ENCODE results near the gene TAB3.
"Not testable (repeated sequence)": the region's sequence is repeated elsewhere in the genome, so short reads cannot be mapped to it uniquely, and the experiment has no call there.

The TAB3 gene

GRCh38 chrX:30804462-30804861 lies 84.6 kb downstream of the TAB3 start:
- Histone ChIP-seq H3K4me1 (ENCODE audit: control insufficient read depth, insufficient read depth, low read length) (no peaks in the 10 kb centered on the region), H3K9ac (ENCODE audit: low read length) (no peak overlapping the region), H3K27me3 (ENCODE audit: control insufficient read depth, insufficient read depth, low read length) (peaks cover 3% of the 10 kb centered on the region), H3K27ac (ENCODE audit: low read depth, low read length) (no peak overlapping the region), H3K36me3 (ENCODE audit: control insufficient read depth, insufficient read depth, low read length) (no peaks in the 10 kb centered on the region), H3K4me3 (ENCODE audit: low read length) (no peak overlapping the region)

DNA sequence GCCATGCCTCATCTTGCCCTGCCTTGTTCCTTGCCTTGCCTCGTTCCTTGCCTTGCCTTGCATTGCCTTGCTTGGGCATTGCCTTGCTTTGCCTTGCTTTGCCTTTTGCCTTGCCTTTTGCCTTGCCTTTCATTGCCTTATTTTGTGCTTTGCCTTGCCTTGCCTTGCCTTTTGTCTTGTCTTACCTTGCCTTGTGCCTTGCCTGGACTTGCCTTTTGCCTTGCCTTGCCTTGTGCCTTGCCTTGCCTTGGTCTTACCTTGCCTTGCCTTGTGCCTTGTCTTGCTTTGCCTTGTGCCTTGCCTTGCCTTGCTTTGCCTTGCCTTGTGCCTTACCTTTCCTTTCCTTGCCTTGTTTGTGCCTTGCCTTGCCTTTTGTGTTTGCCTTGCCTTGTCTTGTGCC lies 88.2 kb downstream of the TAB3 start:
- H3K27me3 ChIP-seq (ENCODE audit: control insufficient read depth, insufficient read depth, low read length) = peaks cover 3% of the 10 kb centered on the region
- no peak overlapping the region for H3K27ac ChIP-seq (ENCODE audit: low read depth, low read length)
- no peak overlapping the region for H3K9ac ChIP-seq (ENCODE audit: low read length)
- no peaks in the 10 kb centered on the region for H3K36me3 ChIP-seq (ENCODE audit: control insufficient read depth, insufficient read depth, low read length)
- H3K4me1 ChIP-seq (ENCODE audit: control insufficient read depth, insufficient read depth, low read length) = no peaks in the 10 kb centered on the region
- H3K4me3 ChIP-seq (ENCODE audit: low read length) = no peak overlapping the region

DNA sequence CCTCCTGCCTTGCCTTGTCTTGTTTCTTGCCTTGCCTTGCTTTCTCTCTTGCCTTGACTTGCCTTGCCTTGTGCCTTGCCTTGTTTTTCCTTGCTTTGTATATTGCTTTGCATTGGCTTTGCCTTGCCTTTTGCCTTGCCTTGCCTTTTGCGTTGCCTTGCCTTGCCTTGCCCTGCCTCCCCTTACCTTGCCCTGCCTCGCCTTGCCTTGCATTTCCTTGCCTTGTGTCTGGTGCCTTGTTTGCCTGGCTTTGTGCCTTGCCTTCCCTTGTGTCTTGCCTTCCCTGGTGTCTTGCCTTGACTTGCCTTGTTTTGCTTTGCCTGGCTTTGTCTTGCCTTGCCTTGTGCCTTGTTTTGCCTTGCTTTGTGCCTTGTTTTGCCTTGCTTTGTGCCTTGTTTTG lies 89.7 kb downstream of the TAB3 start:
- Histone ChIP-seq H3K9ac (ENCODE audit: low read length) (no peak overlapping the region), H3K4me1 (ENCODE audit: control insufficient read depth, insufficient read depth, low read length) (no peaks in the 10 kb centered on the region), H3K27me3 (ENCODE audit: control insufficient read depth, insufficient read depth, low read length) (peaks cover under 1% of the 10 kb centered on the region), H3K27ac (ENCODE audit: low read depth, low read length) (no peak overlapping the region), H3K36me3 (ENCODE audit: control insufficient read depth, insufficient read depth, low read length) (no peaks in the 10 kb centered on the region), H3K4me3 (ENCODE audit: low read length) (no peak overlapping the region)

DNA sequence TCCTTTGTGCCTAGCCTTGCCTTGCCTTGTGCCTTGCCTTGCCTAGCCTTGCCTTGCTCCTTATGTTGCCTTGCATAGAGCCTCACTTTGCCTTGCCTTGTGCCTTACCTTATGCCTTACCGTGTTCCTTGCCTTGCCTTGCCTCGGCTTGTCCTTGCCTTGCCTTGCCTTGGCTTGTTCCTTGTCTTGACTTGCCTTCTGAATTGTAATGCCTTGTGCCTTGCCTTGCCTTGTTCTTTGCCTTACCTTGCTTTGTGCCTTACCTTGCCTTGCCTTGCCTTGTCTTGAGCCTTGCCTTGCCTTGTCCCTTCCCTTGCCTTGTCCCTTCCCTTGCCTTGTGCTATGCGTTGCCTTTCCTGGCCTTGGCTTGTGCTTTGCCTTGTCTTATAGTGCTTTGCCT lies 90.2 kb downstream of the TAB3 start:
- H3K9ac ChIP-seq (ENCODE audit: low read length) = no peak overlapping the region
- H3K27me3 ChIP-seq (ENCODE audit: control insufficient read depth, insufficient read depth, low read length) = no peaks in the 10 kb centered on the region
- no peaks in the 10 kb centered on the region for H3K36me3 ChIP-seq (ENCODE audit: control insufficient read depth, insufficient read depth, low read length)
- no peak overlapping the region for H3K27ac ChIP-seq (ENCODE audit: low read depth, low read length)
- H3K4me3 ChIP-seq (ENCODE audit: low read length) = no peak overlapping the region
- no peaks in the 10 kb centered on the region for H3K4me1 ChIP-seq (ENCODE audit: control insufficient read depth, insufficient read depth, low read length)

DNA sequence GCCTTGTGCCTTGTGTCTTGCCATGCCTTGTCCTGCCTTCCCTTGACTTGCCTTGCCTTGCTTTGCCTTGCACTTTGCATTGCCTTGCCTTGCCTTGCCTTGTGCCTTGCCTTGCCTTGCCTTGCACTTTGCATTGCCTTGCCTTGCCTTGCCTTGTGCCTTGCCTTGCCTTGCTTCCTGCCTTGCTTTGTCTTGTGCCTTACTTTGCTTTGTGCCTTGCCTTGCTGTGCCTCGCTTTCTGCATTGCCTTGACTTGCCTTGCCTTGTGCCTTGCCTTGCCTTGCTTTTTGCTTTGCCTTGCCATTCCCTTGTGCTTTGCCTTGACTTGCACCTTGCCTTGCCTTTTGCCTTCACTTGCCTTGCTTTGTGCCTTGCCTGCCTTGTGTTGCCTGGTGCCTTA lies 91.8 kb downstream of the TAB3 start:
- not testable (repeated sequence) for H3K4me3 ChIP-seq (ENCODE audit: low read length); H3K9ac ChIP-seq (ENCODE audit: low read length); H3K27me3 ChIP-seq (ENCODE audit: control insufficient read depth, insufficient read depth, low read length); H3K36me3 ChIP-seq (ENCODE audit: control insufficient read depth, insufficient read depth, low read length); H3K4me1 ChIP-seq (ENCODE audit: control insufficient read depth, insufficient read depth, low read length); H3K27ac ChIP-seq (ENCODE audit: low read depth, low read length)

GRCh38 chrX:30795981-30796958 lies 92.8 kb downstream of the TAB3 start:
- H3K36me3 ChIP-seq (ENCODE audit: control insufficient read depth, insufficient read depth, low read length) = no peaks in the 10 kb centered on the region
- no peak overlapping the region for H3K27ac ChIP-seq (ENCODE audit: low read depth, low read length)
- H3K4me1 ChIP-seq (ENCODE audit: control insufficient read depth, insufficient read depth, low read length) = no peaks in the 10 kb centered on the region
- no peaks in the 10 kb centered on the region for H3K27me3 ChIP-seq (ENCODE audit: control insufficient read depth, insufficient read depth, low read length)
- no peak overlapping the region for H3K9ac ChIP-seq (ENCODE audit: low read length)
- no peak overlapping the region for H3K4me3 ChIP-seq (ENCODE audit: low read length)

- Histone ChIP-seq H3K4me1 (ENCODE audit: control insufficient read depth, insufficient read depth, low read length) (no peaks in the 10 kb centered on the region), H3K4me3 (ENCODE audit: low read length) (no peak overlapping the region), H3K27me3 (ENCODE audit: control insufficient read depth, insufficient read depth, low read length) (no peaks in the 10 kb centered on the region), H3K36me3 (ENCODE audit: control insufficient read depth, insufficient read depth, low read length) (no peaks in the 10 kb centered on the region), H3K27ac (ENCODE audit: low read depth, low read length) (no peak overlapping the region), H3K9ac (ENCODE audit: low read length) (no peak overlapping the region)
These were observed 94.6 kb downstream of the TAB3 start for GRCh38 chrX:30794497-30794896.

GRCh38 chrX:30793767-30794103 lies 95.3 kb downstream of the TAB3 start:
- no peaks in the 10 kb centered on the region for H3K4me1 ChIP-seq (ENCODE audit: control insufficient read depth, insufficient read depth, low read length)
- no peak overlapping the region for H3K4me3 ChIP-seq (ENCODE audit: low read length)
- no peaks in the 10 kb centered on the region for H3K27me3 ChIP-seq (ENCODE audit: control insufficient read depth, insufficient read depth, low read length)
- no peak overlapping the region for H3K9ac ChIP-seq (ENCODE audit: low read length)
- H3K36me3 ChIP-seq (ENCODE audit: control insufficient read depth, insufficient read depth, low read length) = no peaks in the 10 kb centered on the region
- H3K27ac ChIP-seq (ENCODE audit: low read depth, low read length) = no peak overlapping the region

DNA sequence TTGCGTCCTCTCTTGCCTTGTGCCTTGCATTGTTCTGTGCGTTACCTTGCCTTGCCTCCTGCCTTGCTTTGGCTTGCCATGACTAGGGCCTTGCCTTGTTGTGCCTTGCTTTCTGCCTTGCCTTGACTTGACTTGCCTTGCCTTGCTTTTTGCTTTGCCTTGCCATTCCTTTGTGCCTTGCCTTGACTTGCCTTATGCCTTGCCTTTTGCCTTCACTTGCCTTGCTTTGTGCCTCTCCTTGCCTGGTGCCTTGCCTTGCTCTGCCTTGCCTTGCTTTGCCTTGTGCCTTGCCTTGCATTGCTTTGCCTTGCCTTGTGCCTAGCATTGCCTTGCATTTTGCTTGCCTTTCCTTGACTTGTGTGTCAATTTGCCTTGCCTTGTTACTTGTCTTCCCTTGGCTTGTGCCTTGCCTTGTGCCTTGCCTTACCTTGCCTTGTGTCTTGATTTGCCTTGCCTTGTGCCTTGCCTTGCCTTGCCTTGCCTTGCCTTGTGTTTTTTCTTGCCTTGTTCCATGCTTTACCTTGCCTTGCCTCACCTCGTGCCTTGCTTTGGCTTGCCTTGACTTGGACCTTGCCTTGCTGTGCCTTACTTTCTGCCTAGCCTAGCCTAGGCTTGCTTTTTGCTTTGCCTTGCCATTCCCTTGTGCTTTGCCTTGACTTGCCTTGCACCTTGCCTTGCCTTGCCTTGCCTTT lies 95.8 kb downstream of the TAB3 start:
- Histone ChIP-seq H3K4me1 (ENCODE audit: control insufficient read depth, insufficient read depth, low read length) (no peaks in the 10 kb centered on the region), H3K4me3 (ENCODE audit: low read length) (no peak overlapping the region), H3K27me3 (ENCODE audit: control insufficient read depth, insufficient read depth, low read length) (no peaks in the 10 kb centered on the region), H3K9ac (ENCODE audit: low read length) (no peak overlapping the region), H3K36me3 (ENCODE audit: control insufficient read depth, insufficient read depth, low read length) (no peaks in the 10 kb centered on the region), H3K27ac (ENCODE audit: low read depth, low read length) (no peak overlapping the region)

- H3K4me1 ChIP-seq (ENCODE audit: control insufficient read depth, insufficient read depth, low read length) = no peaks in the 10 kb centered on the region
- no peak overlapping the region for H3K9ac ChIP-seq (ENCODE audit: low read length)
- H3K4me3 ChIP-seq (ENCODE audit: low read length) = no peak overlapping the region
- no peaks in the 10 kb centered on the region for H3K27me3 ChIP-seq (ENCODE audit: control insufficient read depth, insufficient read depth, low read length)
- H3K27ac ChIP-seq (ENCODE audit: low read depth, low read length) = no peak overlapping the region
- no peaks in the 10 kb centered on the region for H3K36me3 ChIP-seq (ENCODE audit: control insufficient read depth, insufficient read depth, low read length)
These were observed 97.5 kb downstream of the TAB3 start for GRCh38 chrX:30791296-30792278.

DNA sequence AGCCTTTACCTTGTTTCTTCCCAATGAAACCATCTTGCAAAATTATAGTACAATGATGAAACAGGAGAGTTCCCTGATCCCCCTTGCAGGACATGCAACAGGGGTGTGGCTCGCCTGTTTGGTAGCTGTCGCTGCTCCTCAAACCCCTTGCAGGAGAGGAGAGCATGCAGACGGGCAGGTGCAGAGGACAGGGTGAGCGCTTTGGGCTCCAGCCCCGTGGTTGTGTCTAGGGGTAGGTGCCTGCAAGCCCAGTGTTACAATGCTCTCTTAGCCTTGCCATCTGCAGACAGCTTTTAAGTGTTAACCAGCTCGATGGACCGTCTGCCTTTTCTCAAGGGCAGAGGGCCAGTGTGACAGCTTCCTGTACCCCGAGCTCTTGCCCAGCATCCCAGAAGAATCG lies 102.0 kb downstream of the TAB3 start:
- Histone ChIP-seq H3K9ac (ENCODE audit: low read length) (no peak overlapping the region), H3K4me1 (ENCODE audit: control insufficient read depth, insufficient read depth, low read length) (no peaks in the 10 kb centered on the region), H3K4me3 (ENCODE audit: low read length) (no peak overlapping the region), H3K36me3 (ENCODE audit: control insufficient read depth, insufficient read depth, low read length) (no peaks in the 10 kb centered on the region), H3K27me3 (ENCODE audit: control insufficient read depth, insufficient read depth, low read length) (no peaks in the 10 kb centered on the region), H3K27ac (ENCODE audit: low read depth, low read length) (no peak overlapping the region)

GRCh38 chrX:30786374-30786773 lies 102.7 kb downstream of the TAB3 start:
- H3K9ac ChIP-seq (ENCODE audit: low read length) = no peak overlapping the region
- no peak overlapping the region for H3K27ac ChIP-seq (ENCODE audit: low read depth, low read length)
- H3K36me3 ChIP-seq (ENCODE audit: control insufficient read depth, insufficient read depth, low read length) = no peaks in the 10 kb centered on the region
- no peak overlapping the region for H3K4me3 ChIP-seq (ENCODE audit: low read length)
- no peaks in the 10 kb centered on the region for H3K27me3 ChIP-seq (ENCODE audit: control insufficient read depth, insufficient read depth, low read length)
- H3K4me1 ChIP-seq (ENCODE audit: control insufficient read depth, insufficient read depth, low read length) = no peaks in the 10 kb centered on the region
